H1 (cell line): ENCODE data around the gene SERPINF2. TPM values are rescaled to one million over a fixed set of nuclear protein-coding genes. Genes with fewer than 3 reads are reported as not detected.

Experiments used
- CTCF ChIA-PET: fragments of 300-600 bp; sonication (Branson Sonifier 250); formaldehyde crosslinking; loops from one replicate; lab custom pipeline; 2021; ENCODE audit not compliant: partially characterized antibody; lab: Charles Lee
- POLR2A ChIA-PET: fragments of 300-600 bp; sonication (Branson Sonifier 250); formaldehyde crosslinking; loops from one replicate; lab custom pipeline; 2021; ENCODE audit warnings: inconsistent platforms; ENCODE audit not compliant: partially characterized antibody; lab: Charles Lee
- DNase-seq, 2 experiments: peaks; one replicate each; pipeline versions ENCODE4 v3.0.0 to v3.0.0-alpha.2; 2010 to 2022; ENCODE audit warnings: low spot score in 2 of 2, low read depth in 1 of 2, mixed read lengths in 1 of 2
- FAIRE-seq: peaks from 2 replicates; lab custom pipeline; 2011; peaks lifted over from hg19 to GRCh38; lab: Jason Lieb, UNC
- H2AFZ ChIP-seq: 2 replicates; pipeline ENCODE4 v1.8.1; 2012; ENCODE audit warnings: low read length, inconsistent platforms
- H2AK5ac ChIP-seq: 2 replicates; pipeline ENCODE4 v1.6.1; 2013; ENCODE audit warnings: low read depth, low read length
- H2BK120ac ChIP-seq: replicated peaks from 2 replicates; pipeline ENCODE3; 2013; ENCODE audit warnings: low read depth, low read length, inconsistent platforms
- H2BK12ac ChIP-seq: 2 replicates; pipeline ENCODE4 v1.6.1; 2013; ENCODE audit warnings: low read depth, low read length
- H2BK15ac ChIP-seq: 2 replicates; pipeline ENCODE4 v1.6.1; 2013; ENCODE audit warnings: low read length
- H2BK20ac ChIP-seq: 2 replicates; pipeline ENCODE4 v1.6.1; 2013; ENCODE audit warnings: low read length
- H2BK5ac ChIP-seq: 2 replicates; pipeline ENCODE4 v1.6.1; 2013; ENCODE audit warnings: low read depth, low read length
- H3K14ac ChIP-seq: 2 replicates; pipeline ENCODE4 v1.6.1; 2013; ENCODE audit warnings: inconsistent platforms; ENCODE audit not compliant: insufficient read length
- H3K18ac ChIP-seq: 2 replicates; pipeline ENCODE4 v1.6.1; 2013; ENCODE audit warnings: low read length; ENCODE audit errors: extremely low read depth
- H3K23ac ChIP-seq: 2 replicates; pipeline ENCODE4 v1.6.1; 2013; ENCODE audit warnings: inconsistent platforms; ENCODE audit not compliant: insufficient read length
- H3K23me2 ChIP-seq: 2 replicates; pipeline ENCODE4 v1.6.1; 2013; ENCODE audit warnings: low read depth, low read length
- H3K27ac ChIP-seq: 2 replicates; pipeline ENCODE4 v1.6.1; 2011; ENCODE audit warnings: low read depth, low read length, inconsistent platforms
- H3K27me3 ChIP-seq, 4 experiments: replicated peaks in 1 of 4; 1 replicate in 1 of 4; 2 replicates in 3 of 4; pipeline versions ENCODE4 v1.6.1 to v1.8.1; 2011 to 2013; ENCODE audit warnings: low read length in 3 of 4, mild to moderate bottlenecking in 3 of 4, inconsistent platforms in 2 of 4, mixed read lengths in 2 of 4, moderate library complexity in 1 of 4; ENCODE audit not compliant: control insufficient read depth in 3 of 4, insufficient read depth in 3 of 4; ENCODE audit errors: extremely low read depth in 1 of 4
- H3K36me3 ChIP-seq, 4 experiments: 2 replicates each; pipeline versions ENCODE4 v1.6.1 to v1.8.1; 2011 to 2013; ENCODE audit warnings: mild to moderate bottlenecking in 4 of 4, low read length in 3 of 4, moderate library complexity in 2 of 4, control low read depth in 1 of 4, inconsistent platforms in 1 of 4; ENCODE audit not compliant: insufficient read depth in 4 of 4, control insufficient read depth in 2 of 4
- H3K4ac ChIP-seq: replicated peaks from 2 replicates; pipeline ENCODE3; 2013; ENCODE audit warnings: low read length, low read depth, mixed read lengths, inconsistent platforms; ENCODE audit not compliant: insufficient read length
- H3K4me1 ChIP-seq, 4 experiments: replicated peaks in 1 of 4; 1 replicate in 1 of 4; 2 replicates in 3 of 4; pipeline versions ENCODE4 v1.6.1 to v1.8.1; 2011 to 2013; ENCODE audit warnings: low read length in 3 of 4, inconsistent platforms in 2 of 4, mixed read lengths in 1 of 4; ENCODE audit not compliant: insufficient read depth in 4 of 4, control insufficient read depth in 3 of 4
- H3K4me2 ChIP-seq, 2 experiments: 2 replicates each; pipeline versions ENCODE4 v1.6.1 to v1.8.1; 2011 to 2013; ENCODE audit warnings: low read depth in 2 of 2, low read length in 2 of 2, control low read depth in 1 of 2, inconsistent platforms in 1 of 2, mild to moderate bottlenecking in 1 of 2; ENCODE audit not compliant: insufficient read depth in 1 of 2
- H3K4me3 ChIP-seq, 4 experiments: fragments of 200-600, 300-600 bp in 1 of 4; sonication (generic), shearing (Covaris generic), sonication (Bioruptor Twin) in 1 of 4; 2 replicates each; pipeline versions ENCODE4 v1.5.1 to v1.8.1; 2011 to 2016; ENCODE audit warnings: low read length in 4 of 4, low read depth in 3 of 4, control low read depth in 2 of 4, inconsistent platforms in 2 of 4, mild to moderate bottlenecking in 2 of 4, mixed read lengths in 1 of 4, moderate library complexity in 1 of 4; ENCODE audit not compliant: insufficient read depth in 2 of 4; ENCODE audit errors: extremely low read depth in 1 of 4
- H3K56ac ChIP-seq: replicated peaks from 2 replicates; pipeline ENCODE3; 2013; ENCODE audit warnings: low read depth, mild to moderate bottlenecking, mixed read lengths, low read length, inconsistent platforms; ENCODE audit not compliant: insufficient read length
- H3K79me1 ChIP-seq: 2 replicates; pipeline ENCODE4 v1.6.1; 2013; ENCODE audit warnings: low read depth, low read length, control low read depth
- H3K79me2 ChIP-seq, 2 experiments: 2 replicates each; pipeline versions ENCODE4 v1.6.1 to v1.8.1; 2012 to 2013; ENCODE audit warnings: low read length in 2 of 2, mild to moderate bottlenecking in 2 of 2, inconsistent platforms in 1 of 2; ENCODE audit not compliant: insufficient read depth in 2 of 2, control insufficient read depth in 1 of 2
- H3K9ac ChIP-seq, 4 experiments: replicated peaks in 1 of 4; 1 replicate in 1 of 4; 2 replicates in 3 of 4; pipeline versions ENCODE4 v1.6.1 to v1.8.1; 2011 to 2013; ENCODE audit warnings: low read depth in 3 of 4, low read length in 3 of 4, control low read depth in 2 of 4, mild to moderate bottlenecking in 2 of 4, moderate library complexity in 2 of 4, inconsistent platforms in 1 of 4; ENCODE audit errors: extremely low read depth in 1 of 4
- H3K9me3 ChIP-seq, 2 experiments: 2 replicates each; pipeline versions ENCODE4 v1.6.1 to v1.8.1; 2012 to 2013; ENCODE audit warnings: mild to moderate bottlenecking in 2 of 2, moderate library complexity in 2 of 2, control low read depth in 1 of 2, inconsistent platforms in 1 of 2, low read depth in 1 of 2, low read length in 1 of 2, mixed read lengths in 1 of 2; ENCODE audit not compliant: insufficient read depth in 2 of 2
- H4K20me1 ChIP-seq, 2 experiments: replicated peaks in 1 of 2; 2 replicates each; pipeline versions ENCODE3 to v1.8.1; 2011 to 2013; ENCODE audit warnings: inconsistent platforms in 2 of 2, low read length in 2 of 2, mild to moderate bottlenecking in 1 of 2; ENCODE audit not compliant: insufficient read depth in 2 of 2, control insufficient read depth in 1 of 2
- H4K5ac ChIP-seq: 2 replicates; pipeline ENCODE4 v1.6.1; 2013; ENCODE audit warnings: low read length, low read depth, mixed read lengths, inconsistent platforms; ENCODE audit not compliant: insufficient read length
- H4K8ac ChIP-seq: 2 replicates; pipeline ENCODE4 v1.8.0; 2013; ENCODE audit warnings: mild to moderate bottlenecking, moderate library complexity, low read length, inconsistent platforms; ENCODE audit not compliant: insufficient read depth; ENCODE audit errors: extremely low read depth
- H4K91ac ChIP-seq: replicated peaks from 2 replicates; pipeline ENCODE3; 2013; ENCODE audit warnings: low read length, mixed read lengths, inconsistent platforms; ENCODE audit not compliant: insufficient read length
- BRCA1 ChIP-seq: IDR thresholded peaks from 2 replicates; pipeline ENCODE4 v1.6.1; 2012; ENCODE audit warnings: low read depth, low read length, improper control_type of control experiment
- E2F6 ChIP-seq: IDR thresholded peaks from 2 replicates; pipeline ENCODE4 v1.6.1; 2012; ENCODE audit warnings: inconsistent platforms
- FOSL1 ChIP-seq: IDR thresholded peaks from 2 replicates; pipeline ENCODE4 v1.6.1; 2011; ENCODE audit warnings: mild to moderate bottlenecking, low read depth, low read length, moderate library complexity; ENCODE audit not compliant: insufficient read depth
- NRF1 ChIP-seq: IDR thresholded peaks from 2 replicates; pipeline ENCODE4 v1.6.1; 2011; ENCODE audit warnings: mild to moderate bottlenecking, low read depth, low read length, improper control_type of control experiment
- RAD21 ChIP-seq, 2 experiments: IDR thresholded peaks in 1 of 2; conservative IDR thresholded peaks in 1 of 2; 2 replicates each; pipeline ENCODE4 v1.6.1; 2011; ENCODE audit warnings: low read depth in 2 of 2, low read length in 2 of 2, improper control_type of control experiment in 1 of 2, inconsistent platforms in 1 of 2, mild to moderate bottlenecking in 1 of 2, moderate library complexity in 1 of 2
- RNF2 ChIP-seq: fragments of 200-900, 300-1000 bp; sonication (generic); IDR thresholded peaks from 2 replicates; pipeline ENCODE4 v1.7.1; 2016; ENCODE audit warnings: borderline replicate concordance, low read depth, mild to moderate bottlenecking, antibody characterized with exemption, low read length; ENCODE audit not compliant: poor library complexity, severe bottlenecking; ENCODE audit errors: missing control alignments
- SIRT6 ChIP-seq: IDR thresholded peaks from one replicate; pipeline ENCODE4 v1.7.1; 2012; ENCODE audit warnings: low read length, inconsistent platforms
- TBP ChIP-seq: IDR thresholded peaks from 2 replicates; pipeline ENCODE4 v1.6.1; 2011; ENCODE audit warnings: low read depth, low read length, improper control_type of control experiment
- WGBS, 2 experiments: shearing (Covaris generic) in 1 of 2; methylation state at CpG; one replicate each; pipeline versions ENCODE4 v1.1.6 to v1.1.7; 2013 to 2015; ENCODE audit warnings: low lambda C conversion rate in 2 of 2, mixed read lengths in 2 of 2, inconsistent platforms in 1 of 2, low coverage in 1 of 2, missing lambda C conversion rate in 1 of 2; ENCODE audit not compliant: insufficient replicate concordance in 2 of 2, insufficient coverage in 1 of 2, insufficient read length in 1 of 2; ENCODE audit errors: extremely low coverage in 1 of 2, missing lambda C conversion rate in 1 of 2; 5-methylcytosine and 5-hydroxymethylcytosine counted together
- polyA plus RNA-seq, 7 experiments: library from polyadenylated mRNA; depleted of rRNA in 3 of 7; stranded (reverse) in 5 of 7; unstranded in 2 of 7; fragments of >200 nt in 5 of 7; fragments of 200-250 nt in 2 of 7; gene quantifications; 1 replicate in 5 of 7; 2 replicates in 1 of 7; 4 replicates in 1 of 7; pipeline versions ENCODE4 v1.2.1 to v1.2.3, GENCODE V29; 2011 to 2013; ENCODE audit warnings: missing spikeins in 2 of 7, mixed read lengths in 2 of 7
- total RNA-seq: library from RNA; stranded (reverse); fragmentation: NEBNext Ultra II Directional; extraction: Animal tissue kit (Norgen Biotek cat#: 25700); gene quantifications from 2 replicates; pipeline ENCODE4 v1.2.1, GENCODE V29; 2021

The SERPINF2 gene
- total and polyA plus RNA-seq, 2 of the 8 experiments (the other 6 are each of a cell fraction or from before 2014, with no cell fraction given) = 1.8 to 3.2 TPM

DNA sequence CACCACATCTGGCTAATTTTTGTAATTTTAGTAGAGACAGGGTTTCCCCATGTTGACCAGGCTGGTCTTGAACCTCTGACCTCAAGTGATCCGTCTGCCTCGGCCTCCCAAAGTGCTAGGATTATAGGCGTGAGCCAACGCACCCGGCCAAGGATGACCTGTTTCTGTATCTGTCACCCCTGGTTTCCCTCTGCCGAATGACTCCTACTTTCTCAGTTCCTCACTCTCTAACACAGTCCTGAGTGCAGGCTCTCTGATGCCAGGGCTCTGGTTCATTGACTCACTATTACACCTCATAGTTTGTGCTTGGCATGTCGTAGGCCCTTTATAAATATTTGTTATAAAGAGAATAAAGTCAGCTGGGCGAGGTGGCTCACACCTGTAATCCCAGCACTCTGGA lies 47.3 kb upstream of the SERPINF2 start:
- no peak overlapping the region for H2AK5ac ChIP-seq
- no peaks in the 10 kb centered on the region for H3K79me2 ChIP-seq
- no peaks in the 10 kb centered on the region for H3K23me2 ChIP-seq
- H3K9me3 ChIP-seq = peaks cover 0 to 7% of the 10 kb centered on the region in 2 experiments; a peak in 1 of 4 replicates
- H3K9ac ChIP-seq = no peak overlapping the region
- CTCF ChIA-PET = interaction anchor here (1.0 to 1.1 kb wide), 2 partner anchors 66 to 122 kb away, joined by 3 read pairs; no protein-coding TSS in a partner anchor
- no peak overlapping the region for H2BK5ac ChIP-seq
- H4K20me1 ChIP-seq = no peaks in the 10 kb centered on the region
- no peak overlapping the region for H4K5ac ChIP-seq
- POLR2A ChIA-PET = no interaction called here
- no peak overlapping the region for H4K91ac ChIP-seq
- no peak overlapping the region for H2BK120ac ChIP-seq
- TF ChIP-seq SIRT6 (no peak), NRF1 (no peak), FOSL1 (no peak), RAD21 (IDR thresholded peaks at IDR 0.05 in 1 of 2, conservative IDR thresholded peaks at IDR 0.05 in 1 of 2; ENCODE audit: low read depth in 2 of 2, low read length in 2 of 2) (no peak), E2F6 (no peak), TBP (no peak), RNF2 (no peak), BRCA1 (no peak)
- no peak overlapping the region for H3K56ac ChIP-seq
- H3K4me1 ChIP-seq = no peaks in the 10 kb centered on the region
- no peak overlapping the region for H3K4me3 ChIP-seq
- no peak overlapping the region for H3K4me2 ChIP-seq
- no peak overlapping the region for H3K27ac ChIP-seq
- no peak overlapping the region for H3K14ac ChIP-seq
- WGBS, 2 experiments = 83% methylated on average over 8 of the region's 8 CpGs; no CpG with 5 or more reads in 1 of the 2 experiments
- FAIRE-seq (no peak), DNase-seq (no peak)
- H3K23ac ChIP-seq = no peak overlapping the region
- no peaks in the 10 kb centered on the region for H3K79me1 ChIP-seq
- H2BK12ac ChIP-seq = no peak overlapping the region
- H3K36me3 ChIP-seq = no peaks in the 10 kb centered on the region
- no peak overlapping the region for H2AFZ ChIP-seq
- no peak overlapping the region for H2BK20ac ChIP-seq
- H2BK15ac ChIP-seq = no peak overlapping the region
- no peak overlapping the region for H3K18ac ChIP-seq
- H3K27me3 ChIP-seq = no peaks in the 10 kb centered on the region
- no peak overlapping the region for H3K4ac ChIP-seq
- H4K8ac ChIP-seq = no peak overlapping the region
